B cell (primary cell): ENCODE data around the gene SWI5. TPM values are rescaled to one million over a fixed set of nuclear protein-coding genes. Genes with fewer than 3 reads are reported as not detected.

ENCODE experiments used
- ATAC-seq: fragments of 200-7000 bp; cut with Tn5 transposase; one replicate; pipeline ENCODE4 v1.10.0; 2021; ENCODE audit warnings: low read depth, mild to moderate bottlenecking, moderate number of reproducible peaks, moderate library complexity
- CTCF ChIA-PET: fragments of 350-600 bp; sonication (Branson Sonifier 250); formaldehyde crosslinking; loops from one replicate; lab custom pipeline; 2021; ENCODE audit warnings: antibody characterized with exemption, inconsistent platforms; lab: Charles Lee
- POLR2A ChIA-PET: fragments of 350-600 bp; sonication (Branson Sonifier 250); formaldehyde crosslinking; loops from one replicate; lab custom pipeline; 2021; ENCODE audit warnings: antibody characterized with exemption; lab: Charles Lee
- DNase-seq: peaks from one replicate; pipeline ENCODE4 v3.0.0; 2013
- H2AFZ ChIP-seq: 2 replicates; pipeline ENCODE4 v1.6.1; 2012; ENCODE audit warnings: mild to moderate bottlenecking, low read depth, low read length; ENCODE audit not compliant: insufficient read depth, poor library complexity, severe bottlenecking
- H3K27ac ChIP-seq, 2 donors: 1 replicate in 1 of 2; 2 replicates in 1 of 2; pipeline ENCODE4 v1.5.1; 2012 to 2013; ENCODE audit warnings: low read length in 2 of 2, mild to moderate bottlenecking in 2 of 2, moderate library complexity in 1 of 2
- H3K27me3 ChIP-seq, 4 experiments: fragments of 200-600 bp in 1 of 4; sonication (generic) in 1 of 4; replicated peaks in 1 of 4; 1 replicate in 2 of 4; 2 replicates in 2 of 4; pipeline versions ENCODE4 v1.6.1 to v1.7.0; 2013 to 2016; ENCODE audit warnings: low read length in 3 of 4, mild to moderate bottlenecking in 2 of 4, mixed read lengths in 1 of 4, moderate library complexity in 1 of 4; ENCODE audit not compliant: insufficient read depth in 4 of 4, control insufficient read depth in 3 of 4; ENCODE audit errors: control extremely low read depth in 1 of 4
- H3K36me3 ChIP-seq, 2 experiments: replicated peaks in 1 of 2; 1 replicate in 1 of 2; 2 replicates in 1 of 2; pipeline versions ENCODE4 v1.6.1 to v1.7.1; 2013; ENCODE audit warnings: low read length in 1 of 2; ENCODE audit not compliant: insufficient read depth in 2 of 2, control insufficient read depth in 1 of 2; ENCODE audit errors: control extremely low read depth in 1 of 2, extremely low read depth in 1 of 2
- H3K4me1 ChIP-seq, 2 donors: fragments of 200-600 bp in 1 of 2; sonication (generic) in 1 of 2; 1 replicate in 1 of 2; 2 replicates in 1 of 2; pipeline versions ENCODE4 v1.5.1 to v1.6.1; 2013 to 2017; ENCODE audit warnings: low read length in 2 of 2; ENCODE audit not compliant: control insufficient read depth in 2 of 2, insufficient read depth in 2 of 2
- H3K4me2 ChIP-seq: replicated peaks from 2 replicates; pipeline ENCODE3; 2012; ENCODE audit warnings: mild to moderate bottlenecking, low read depth, low read length; ENCODE audit not compliant: poor library complexity, severe bottlenecking
- H3K4me3 ChIP-seq, 5 experiments: fragments of 200-600 bp in 1 of 5; sonication (generic) in 1 of 5; 1 replicate in 3 of 5; 2 replicates in 2 of 5; pipeline versions ENCODE4 v1.5.1 to v1.7.0; 2011 to 2016; ENCODE audit warnings: low read length in 4 of 5, mild to moderate bottlenecking in 4 of 5, low read depth in 2 of 5, control low read depth in 1 of 5, moderate library complexity in 1 of 5; ENCODE audit not compliant: insufficient read depth in 1 of 5; ENCODE audit errors: control extremely low read depth in 1 of 5, extremely low read depth in 1 of 5
- H3K79me2 ChIP-seq: fragments of 200-600 bp; sonication (generic); one replicate; pipeline ENCODE4 v1.6.0; 2016; ENCODE audit warnings: low read length; ENCODE audit not compliant: control insufficient read depth, insufficient read depth
- H3K9ac ChIP-seq: fragments of 200-600 bp; sonication (generic); 2 replicates; pipeline ENCODE4 v1.6.1; 2017; ENCODE audit warnings: mild to moderate bottlenecking, low read length, moderate library complexity
- H3K9me3 ChIP-seq, 3 donors: one replicate each; pipeline versions ENCODE4 v1.6.1 to v1.7.1; 2013; ENCODE audit warnings: low read length in 2 of 3; ENCODE audit not compliant: control insufficient read depth in 2 of 3, insufficient read depth in 1 of 3; ENCODE audit errors: control extremely low read depth in 1 of 3
- H4K20me1 ChIP-seq: 2 replicates; pipeline ENCODE4 v1.6.0; 2012; ENCODE audit warnings: mild to moderate bottlenecking, low read length; ENCODE audit not compliant: insufficient read depth, control insufficient read depth, poor library complexity, severe bottlenecking
- H3K27ac Mint-ChIP-seq: one replicate; pipeline ENCODE4 v1.8.0; 2021; ENCODE audit warnings: mixed read lengths
- H3K27me3 Mint-ChIP-seq: one replicate; pipeline ENCODE4 v1.8.0; 2021; ENCODE audit warnings: mixed read lengths
- H3K4me1 Mint-ChIP-seq: one replicate; pipeline ENCODE4 v1.8.0; 2021; ENCODE audit warnings: mixed read lengths
- H3K4me3 Mint-ChIP-seq: one replicate; pipeline ENCODE4 v1.8.0; 2021; ENCODE audit warnings: mixed read lengths
- H3K9me3 Mint-ChIP-seq: one replicate; pipeline ENCODE4 v1.8.0; 2022; ENCODE audit warnings: mixed read lengths; ENCODE audit not compliant: insufficient read depth
- EZH2 ChIP-seq: IDR thresholded peaks from 2 replicates; pipeline ENCODE4 v1.6.1; 2012; ENCODE audit warnings: borderline replicate concordance, low read depth, mild to moderate bottlenecking, moderate library complexity, low read length; ENCODE audit not compliant: insufficient read depth, poor library complexity, severe bottlenecking
- WGBS: methylation state at CpG from one replicate; pipeline ENCODE4 v1.1.5; 2013; ENCODE audit warnings: missing lambda C conversion rate; ENCODE audit not compliant: insufficient coverage; 5-methylcytosine and 5-hydroxymethylcytosine counted together
- intact Hi-C: fragments of 100-400 bp; cut with micrococcal nuclease; formaldehyde crosslinking; loops from one replicate; pipeline ENCODE4 v1.10.0; 2022
- polyA plus RNA-seq: library from polyadenylated mRNA; depleted of rRNA; stranded (reverse); fragments of >200 nt; gene quantifications from 2 replicates; pipeline ENCODE4 v1.2.3, GENCODE V29; 2012
- total RNA-seq, 2 donors: library from RNA; stranded (reverse); fragments of 120-200 nt in 1 of 2; gene quantifications; 1 replicate in 1 of 2; 2 replicates in 1 of 2; pipeline versions ENCODE4 v1.2.3 to v1.2.4, GENCODE V29; 2013 to 2022
- TF ChIP-seq, protein P1 (sequence below): fragments of 200-600 bp; IDR thresholded peaks from one replicate; pipeline ENCODE4 v1.8.0; 2022; ENCODE audit warnings: antibody characterized with exemption, mild to moderate bottlenecking

SWI5 gene
- total and polyA plus RNA-seq, 2 donors (not counting 1 experiment from before 2014, with no cell fraction given): 8.6 to 23.3 TPM

DNA sequence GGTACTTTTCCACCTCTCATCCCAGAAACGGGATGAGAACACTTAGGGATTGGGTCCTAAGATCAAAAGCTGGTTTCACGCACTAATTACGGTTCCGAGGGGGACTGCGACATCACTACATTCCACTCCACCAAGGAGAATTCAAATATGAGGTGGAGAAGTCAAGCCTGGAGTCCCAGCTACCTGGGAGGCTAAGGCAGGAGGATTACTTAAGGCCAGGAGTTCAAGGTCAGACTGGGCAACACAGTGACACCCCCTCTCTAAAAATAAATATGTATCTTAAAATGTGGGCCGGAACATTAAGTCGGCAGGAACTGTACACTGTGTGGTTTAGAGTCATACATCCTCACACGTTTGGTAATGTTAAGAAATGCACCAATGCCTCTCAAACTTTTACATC, 1.8 kb upstream of the SWI5 start:
- no peaks in the 10 kb centered on the region for H4K20me1 ChIP-seq
- H3K4me2 ChIP-seq: no peak overlapping the region
- H3K27ac ChIP-seq: no peak overlapping the region
- CTCF ChIA-PET: interaction anchor here (3.8 kb wide), 1 partner anchor 20 kb away, joined by 14 read pairs; no protein-coding TSS in a partner anchor
- no peak for ATAC-seq
- 90% methylated on average over 2 of the region's 8 CpGs for WGBS
- TF ChIP-seq, protein P1, sequence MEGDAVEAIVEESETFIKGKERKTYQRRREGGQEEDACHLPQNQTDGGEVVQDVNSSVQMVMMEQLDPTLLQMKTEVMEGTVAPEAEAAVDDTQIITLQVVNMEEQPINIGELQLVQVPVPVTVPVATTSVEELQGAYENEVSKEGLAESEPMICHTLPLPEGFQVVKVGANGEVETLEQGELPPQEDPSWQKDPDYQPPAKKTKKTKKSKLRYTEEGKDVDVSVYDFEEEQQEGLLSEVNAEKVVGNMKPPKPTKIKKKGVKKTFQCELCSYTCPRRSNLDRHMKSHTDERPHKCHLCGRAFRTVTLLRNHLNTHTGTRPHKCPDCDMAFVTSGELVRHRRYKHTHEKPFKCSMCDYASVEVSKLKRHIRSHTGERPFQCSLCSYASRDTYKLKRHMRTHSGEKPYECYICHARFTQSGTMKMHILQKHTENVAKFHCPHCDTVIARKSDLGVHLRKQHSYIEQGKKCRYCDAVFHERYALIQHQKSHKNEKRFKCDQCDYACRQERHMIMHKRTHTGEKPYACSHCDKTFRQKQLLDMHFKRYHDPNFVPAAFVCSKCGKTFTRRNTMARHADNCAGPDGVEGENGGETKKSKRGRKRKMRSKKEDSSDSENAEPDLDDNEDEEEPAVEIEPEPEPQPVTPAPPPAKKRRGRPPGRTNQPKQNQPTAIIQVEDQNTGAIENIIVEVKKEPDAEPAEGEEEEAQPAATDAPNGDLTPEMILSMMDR: no peak
- TF ChIP-seq EZH2: no peak
- POLR2A ChIA-PET: no interaction called here
- no peak overlapping the region for H2AFZ ChIP-seq
- Mint-ChIP-seq H3K27ac (no peak overlapping the region), H3K9me3 (no peaks in the 10 kb centered on the region), H3K4me1 (peaks cover 23% of the 10 kb centered on the region), H3K27me3 (no peaks in the 10 kb centered on the region), H3K4me3 (peak overlapping the region; percentile 96)
- intact Hi-C loops: loop anchor here (2.0 to 10.0 kb wide), 2 partner anchors 97 to 819 kb away; partner anchors contain the start of genes LRSAM1, RPL12 and URM1
- no peak for DNase-seq
- no peak overlapping the region for H3K4me3 ChIP-seq
- peaks cover 0 to 12% of the 10 kb centered on the region in 2 experiments for H3K36me3 ChIP-seq
- H3K27me3 ChIP-seq: no peaks in the 10 kb centered on the region
- H3K9ac ChIP-seq: no peak overlapping the region
- H3K4me1 ChIP-seq: peaks cover 14 to 20% of the 10 kb centered on the region in 2 donors
- peaks cover 26% of the 10 kb centered on the region for H3K79me2 ChIP-seq
- H3K9me3 ChIP-seq: no peaks in the 10 kb centered on the region
